Activated CD4-positive, alpha-beta T cell treated with anti-CD3 and anti-CD28 coated beads, Interleukin-2, amount 10 ng/mL, durations not matched to agents 24 days and 14 days (primary cell): ENCODE measurements around the gene HOOK2. TPM values are rescaled to one million over a fixed set of nuclear protein-coding genes. Genes with fewer than 3 reads are reported as not detected.
A peak's percentile ranks its signal among the peaks of the same experiment; 100 is the strongest.

Experiments
- DNase-seq: peaks from one replicate; pipeline ENCODE4 v3.0.0; 2022
- H3K27ac Mint-ChIP-seq: one replicate; pipeline ENCODE4 v1.8.0; 2022; ENCODE audit warnings: mild to moderate bottlenecking, mixed read lengths
- H3K27me3 Mint-ChIP-seq: one replicate; pipeline ENCODE4 v1.8.0; 2022; ENCODE audit warnings: mixed read lengths
- H3K36me3 Mint-ChIP-seq: one replicate; pipeline ENCODE4 v1.8.0; 2022; ENCODE audit warnings: low read depth, mild to moderate bottlenecking, mixed read lengths
- H3K4me1 Mint-ChIP-seq: one replicate; pipeline ENCODE4 v1.8.0; 2021; ENCODE audit warnings: mixed read lengths
- H3K4me3 Mint-ChIP-seq: one replicate; pipeline ENCODE4 v1.8.0; 2022; ENCODE audit warnings: mild to moderate bottlenecking, moderate library complexity, mixed read lengths
- H3K9me3 Mint-ChIP-seq: one replicate; pipeline ENCODE4 v1.8.0; 2021; ENCODE audit warnings: mixed read lengths
- intact Hi-C: fragments of 100-400 bp; cut with micrococcal nuclease; formaldehyde crosslinking; loops from one replicate; pipeline ENCODE4 v1.15.1; 2023
- total RNA-seq: library from RNA; stranded (reverse); gene quantifications from 2 replicates; pipeline ENCODE4 v1.2.3, GENCODE V29; 2022

HOOK2 gene
- total RNA-seq, 1 donor from 2014 or later = 17.8 TPM

GRCh38 chr19:12790628-12791344 is 15.4 kb upstream of the HOOK2 start:
- no peaks in the 10 kb centered on the region for H3K27me3 Mint-ChIP-seq
- peak overlapping the region; percentile 97 for H3K27ac Mint-ChIP-seq
- DNase-seq = peak; percentile 76
- H3K4me1 Mint-ChIP-seq = peaks cover 34% of the 10 kb centered on the region
- H3K9me3 Mint-ChIP-seq = no peaks in the 10 kb centered on the region
- intact Hi-C loops = loop anchor here (1.0 to 5.0 kb wide), 3 partner anchors 8 to 68 kb away; partner anchors contain the start of gene TNPO2
- H3K4me3 Mint-ChIP-seq = peak overlapping the region; percentile 96
- H3K36me3 Mint-ChIP-seq = peaks cover 22% of the 10 kb centered on the region

GRCh38 chr19:12789904-12790619 is 14.7 kb upstream of the HOOK2 start:
- Mint-ChIP-seq H3K36me3 (peaks cover 22% of the 10 kb centered on the region), H3K27me3 (no peaks in the 10 kb centered on the region), H3K4me1 (peaks cover 30% of the 10 kb centered on the region), H3K9me3 (no peaks in the 10 kb centered on the region), H3K27ac (peak overlapping the region; percentile 97), H3K4me3 (peak overlapping the region; percentile 96)
- peak; percentile 99 for DNase-seq
- intact Hi-C loops = loop anchor here (5.0 kb wide), 1 partner anchor 68 kb away; the partner anchor contains the start of gene TNPO2

GRCh38 chr19:12789098-12789903 is 13.9 kb upstream of the HOOK2 start:
- Mint-ChIP-seq H3K27me3 (no peaks in the 10 kb centered on the region), H3K4me3 (peak overlapping the region; percentile 96), H3K4me1 (peaks cover 22% of the 10 kb centered on the region), H3K27ac (peak overlapping the region; percentile 97), H3K36me3 (peaks cover 22% of the 10 kb centered on the region), H3K9me3 (no peaks in the 10 kb centered on the region)
- no peak for DNase-seq
- intact Hi-C loops = no loop called here

- Mint-ChIP-seq H3K4me3 (peak overlapping the region; percentile 93), H3K4me1 (peaks cover 19% of the 10 kb centered on the region), H3K9me3 (no peaks in the 10 kb centered on the region), H3K27ac (peak overlapping the region; percentile 97), H3K27me3 (no peaks in the 10 kb centered on the region), H3K36me3 (peaks cover 18% of the 10 kb centered on the region)
- peak; percentile 77 for DNase-seq
- intact Hi-C loops = no loop called here
Observed at GRCh38 chr19:12788682-12789097, 13.3 kb upstream of the HOOK2 start.

GRCh38 chr19:12788042-12788681 is 12.8 kb upstream of the HOOK2 start:
- Mint-ChIP-seq H3K27me3 (no peaks in the 10 kb centered on the region), H3K9me3 (no peaks in the 10 kb centered on the region), H3K4me3 (peak overlapping the region; percentile 93), H3K4me1 (peaks cover 23% of the 10 kb centered on the region), H3K36me3 (peaks cover 15% of the 10 kb centered on the region), H3K27ac (peak overlapping the region; percentile 97)
- intact Hi-C loops = no loop called here
- DNase-seq = no peak

GRCh38 chr19:12787458-12787857 is 12.1 kb upstream of the HOOK2 start:
- Mint-ChIP-seq H3K27me3 (no peaks in the 10 kb centered on the region), H3K9me3 (no peaks in the 10 kb centered on the region), H3K4me1 (peaks cover 23% of the 10 kb centered on the region), H3K4me3 (no peak overlapping the region), H3K27ac (peak overlapping the region; percentile 13), H3K36me3 (peaks cover 9% of the 10 kb centered on the region)
- intact Hi-C loops = no loop called here
- no peak for DNase-seq

- peak overlapping the region; percentile 18 for H3K27ac Mint-ChIP-seq
Observed at GRCh38 chr19:12786952-12787351, 11.6 kb upstream of the HOOK2 start.

GRCh38 chr19:12786141-12786870 is 11.0 kb upstream of the HOOK2 start:
- intact Hi-C loops = no loop called here
- peak; percentile 61 for DNase-seq
- H3K36me3 Mint-ChIP-seq = no peaks in the 10 kb centered on the region
- no peaks in the 10 kb centered on the region for H3K9me3 Mint-ChIP-seq
- H3K4me1 Mint-ChIP-seq = peaks cover 31% of the 10 kb centered on the region
- no peaks in the 10 kb centered on the region for H3K27me3 Mint-ChIP-seq
- H3K27ac Mint-ChIP-seq = peak overlapping the region; percentile 18
- no peak overlapping the region for H3K4me3 Mint-ChIP-seq

More at GRCh38 chr19:12786952-12787351, 11.6 kb upstream of the HOOK2 start:
- H3K9me3 Mint-ChIP-seq = no peaks in the 10 kb centered on the region
- no peak for DNase-seq
- H3K4me3 Mint-ChIP-seq = no peak overlapping the region
- H3K27me3 Mint-ChIP-seq = no peaks in the 10 kb centered on the region
- peaks cover 26% of the 10 kb centered on the region for H3K4me1 Mint-ChIP-seq
- H3K36me3 Mint-ChIP-seq = peaks cover 4% of the 10 kb centered on the region
- intact Hi-C loops = no loop called here

GRCh38 chr19:12785431-12786031 is 10.2 kb upstream of the HOOK2 start:
- intact Hi-C loops = no loop called here
- H3K4me1 Mint-ChIP-seq = peaks cover 25% of the 10 kb centered on the region
- no peak overlapping the region for H3K4me3 Mint-ChIP-seq
- no peaks in the 10 kb centered on the region for H3K9me3 Mint-ChIP-seq
- peak; percentile 71 for DNase-seq
- no peaks in the 10 kb centered on the region for H3K36me3 Mint-ChIP-seq
- no peak overlapping the region for H3K27ac Mint-ChIP-seq
- H3K27me3 Mint-ChIP-seq = no peaks in the 10 kb centered on the region

- intact Hi-C loops = no loop called here
- Mint-ChIP-seq H3K36me3 (no peaks in the 10 kb centered on the region), H3K4me3 (no peak overlapping the region), H3K9me3 (no peaks in the 10 kb centered on the region), H3K27ac (no peak overlapping the region), H3K27me3 (no peaks in the 10 kb centered on the region), H3K4me1 (peaks cover 21% of the 10 kb centered on the region)
- peak; percentile 81 for DNase-seq
Observed at GRCh38 chr19:12784871-12785430, 9.6 kb upstream of the HOOK2 start.

GRCh38 chr19:12784394-12784870 is 9.1 kb upstream of the HOOK2 start:
- no peaks in the 10 kb centered on the region for H3K27me3 Mint-ChIP-seq
- no peaks in the 10 kb centered on the region for H3K9me3 Mint-ChIP-seq
- peak; percentile 75 for DNase-seq
- H3K27ac Mint-ChIP-seq = no peak overlapping the region
- no peaks in the 10 kb centered on the region for H3K36me3 Mint-ChIP-seq
- intact Hi-C loops = no loop called here
- no peak overlapping the region for H3K4me3 Mint-ChIP-seq
- H3K4me1 Mint-ChIP-seq = peaks cover 24% of the 10 kb centered on the region

- DNase-seq = peak; percentile 71
- H3K27ac Mint-ChIP-seq = no peak overlapping the region
- no peaks in the 10 kb centered on the region for H3K9me3 Mint-ChIP-seq
- intact Hi-C loops = no loop called here
- peak overlapping the region; percentile 78 for H3K4me3 Mint-ChIP-seq
- no peaks in the 10 kb centered on the region for H3K27me3 Mint-ChIP-seq
- peaks cover 24% of the 10 kb centered on the region for H3K4me1 Mint-ChIP-seq
- no peaks in the 10 kb centered on the region for H3K36me3 Mint-ChIP-seq
Observed at GRCh38 chr19:12783849-12784393, 8.6 kb upstream of the HOOK2 start.
